Measurements from ENCODE around the gene SVOP.

The SVOP gene

DNA sequence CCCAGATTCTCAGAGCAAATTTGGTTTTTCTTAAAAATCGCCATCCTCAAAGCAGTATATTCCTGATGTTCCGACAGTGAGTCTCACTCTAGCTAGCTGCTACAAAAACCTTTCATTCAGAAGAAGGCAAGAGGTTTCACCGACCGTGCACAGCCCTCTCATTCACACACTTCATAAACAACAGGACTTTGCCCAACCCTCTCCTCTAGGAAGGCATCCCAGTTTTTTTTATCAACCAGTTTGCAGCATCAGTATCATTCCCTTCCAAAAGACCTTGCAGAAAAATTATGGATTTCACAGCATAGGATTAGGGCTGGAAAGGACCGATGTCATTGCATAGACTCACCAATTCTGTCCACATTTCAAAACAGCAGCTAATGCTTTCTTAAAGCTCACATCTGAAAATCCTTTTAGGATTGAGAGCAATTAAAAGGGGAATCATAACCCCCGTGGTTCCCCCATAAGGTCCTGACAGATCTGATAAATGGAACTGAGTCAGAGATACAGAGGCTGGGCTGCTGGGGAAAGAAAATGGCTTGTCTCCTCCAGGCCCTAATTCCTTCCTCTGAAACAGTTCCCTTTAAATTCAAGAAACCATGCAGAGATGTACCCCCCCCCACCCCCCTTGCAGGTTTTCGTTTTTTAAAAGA is 597 bp downstream of the SVOP start:
- peaks cover 12% of the 10 kb centered on the region for H3K27me3 Mint-ChIP-seq (ENCODE audit: low read depth, poor library complexity)
- H3K9me3 Mint-ChIP-seq = no peaks in the 10 kb centered on the region
- TF ChIP-seq, protein P1, sequence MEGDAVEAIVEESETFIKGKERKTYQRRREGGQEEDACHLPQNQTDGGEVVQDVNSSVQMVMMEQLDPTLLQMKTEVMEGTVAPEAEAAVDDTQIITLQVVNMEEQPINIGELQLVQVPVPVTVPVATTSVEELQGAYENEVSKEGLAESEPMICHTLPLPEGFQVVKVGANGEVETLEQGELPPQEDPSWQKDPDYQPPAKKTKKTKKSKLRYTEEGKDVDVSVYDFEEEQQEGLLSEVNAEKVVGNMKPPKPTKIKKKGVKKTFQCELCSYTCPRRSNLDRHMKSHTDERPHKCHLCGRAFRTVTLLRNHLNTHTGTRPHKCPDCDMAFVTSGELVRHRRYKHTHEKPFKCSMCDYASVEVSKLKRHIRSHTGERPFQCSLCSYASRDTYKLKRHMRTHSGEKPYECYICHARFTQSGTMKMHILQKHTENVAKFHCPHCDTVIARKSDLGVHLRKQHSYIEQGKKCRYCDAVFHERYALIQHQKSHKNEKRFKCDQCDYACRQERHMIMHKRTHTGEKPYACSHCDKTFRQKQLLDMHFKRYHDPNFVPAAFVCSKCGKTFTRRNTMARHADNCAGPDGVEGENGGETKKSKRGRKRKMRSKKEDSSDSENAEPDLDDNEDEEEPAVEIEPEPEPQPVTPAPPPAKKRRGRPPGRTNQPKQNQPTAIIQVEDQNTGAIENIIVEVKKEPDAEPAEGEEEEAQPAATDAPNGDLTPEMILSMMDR (IDR thresholded peaks at IDR 0.05) = no peak
- no peaks in the 10 kb centered on the region for H3K36me3 Mint-ChIP-seq (ENCODE audit: low read depth)
- H3K4me1 Mint-ChIP-seq = no peaks in the 10 kb centered on the region
- H3K27ac Mint-ChIP-seq = no peak overlapping the region
- H3K4me3 Mint-ChIP-seq = no peak overlapping the region
- DNase-seq = no peak

DNA sequence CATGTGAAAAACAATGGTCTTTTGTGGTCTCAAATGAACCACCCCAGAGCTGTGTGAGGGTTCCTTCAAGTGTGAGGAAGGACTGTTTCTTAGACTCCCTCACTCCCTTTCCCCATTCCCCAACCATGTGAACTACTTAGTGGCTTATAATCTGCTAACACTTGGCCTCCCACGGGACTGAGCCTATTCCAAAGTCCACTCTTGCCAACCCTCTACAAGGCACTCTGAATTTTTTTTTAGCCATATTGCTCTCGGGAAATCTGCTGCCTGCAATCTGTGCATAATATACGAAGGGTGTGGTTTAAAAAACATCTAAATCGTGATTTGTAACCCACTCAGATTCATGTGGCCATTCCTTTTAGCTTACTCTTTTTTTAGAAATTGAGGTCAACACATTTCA is 2.6 kb downstream of the SVOP start:
- peaks cover 4% of the 10 kb centered on the region for H3K4me1 Mint-ChIP-seq
- no peak overlapping the region for H3K4me3 Mint-ChIP-seq
- no peaks in the 10 kb centered on the region for H3K9me3 Mint-ChIP-seq
- peaks cover 18% of the 10 kb centered on the region for H3K27me3 Mint-ChIP-seq (ENCODE audit: low read depth, poor library complexity)
- H3K36me3 Mint-ChIP-seq (ENCODE audit: low read depth) = no peaks in the 10 kb centered on the region
- TF ChIP-seq, protein P1 (IDR thresholded peaks at IDR 0.05) = no peak
- DNase-seq = no peak
- H3K27ac Mint-ChIP-seq = no peak overlapping the region

DNA sequence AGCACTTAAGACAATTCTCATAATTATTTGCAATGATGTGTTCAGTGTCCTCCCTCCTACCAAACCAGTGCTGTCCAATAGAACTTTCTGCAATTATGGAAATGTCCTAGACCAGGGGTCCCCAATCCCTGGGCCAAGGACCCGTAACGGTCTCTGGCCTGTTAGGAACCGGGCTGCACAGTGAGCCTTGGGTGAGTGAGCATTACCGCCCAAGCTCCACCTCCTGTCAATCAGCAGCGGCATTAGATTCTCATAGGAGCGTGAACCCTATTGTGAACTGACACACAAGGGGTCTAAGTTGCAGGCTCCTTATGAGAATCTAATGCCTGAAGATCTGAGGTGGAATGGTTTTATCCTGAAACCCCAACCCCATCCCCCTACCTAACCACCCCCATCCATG is 3.9 kb downstream of the SVOP start:
- Mint-ChIP-seq H3K36me3 (ENCODE audit: low read depth) (no peaks in the 10 kb centered on the region), H3K9me3 (no peaks in the 10 kb centered on the region), H3K4me1 (peaks cover 4% of the 10 kb centered on the region), H3K27me3 (ENCODE audit: low read depth, poor library complexity) (peaks cover 25% of the 10 kb centered on the region), H3K4me3 (no peak overlapping the region), H3K27ac (no peak overlapping the region)
- TF ChIP-seq, protein P1 (IDR thresholded peaks at IDR 0.05) = no peak
- no peak for DNase-seq

DNA sequence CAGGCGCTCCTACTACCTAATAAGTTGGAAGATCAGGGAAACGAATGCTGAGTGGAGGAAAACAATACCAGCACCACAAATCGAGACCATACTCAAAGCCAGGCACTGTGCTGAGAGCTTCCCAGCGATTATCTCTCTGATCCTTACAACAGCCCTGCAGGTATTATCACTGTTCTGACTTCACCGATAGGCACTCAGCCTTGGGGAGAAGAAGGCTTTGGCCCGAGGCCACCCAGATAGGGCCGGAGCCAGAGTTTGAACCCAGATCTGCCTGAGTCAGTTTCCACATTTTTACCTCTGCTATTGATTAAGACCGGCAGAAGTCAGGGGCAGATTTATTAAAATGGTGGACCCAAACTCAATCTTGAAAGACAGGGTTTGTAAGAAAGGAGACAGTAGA is 4.9 kb downstream of the SVOP start:
- H3K9me3 Mint-ChIP-seq = no peaks in the 10 kb centered on the region
- no peak overlapping the region for H3K4me3 Mint-ChIP-seq
- H3K27ac Mint-ChIP-seq = no peak overlapping the region
- DNase-seq = no peak
- peaks cover 4% of the 10 kb centered on the region for H3K4me1 Mint-ChIP-seq
- no peaks in the 10 kb centered on the region for H3K36me3 Mint-ChIP-seq (ENCODE audit: low read depth)
- peaks cover 31% of the 10 kb centered on the region for H3K27me3 Mint-ChIP-seq (ENCODE audit: low read depth, poor library complexity)
- TF ChIP-seq, protein P1 (IDR thresholded peaks at IDR 0.05) = no peak

DNA sequence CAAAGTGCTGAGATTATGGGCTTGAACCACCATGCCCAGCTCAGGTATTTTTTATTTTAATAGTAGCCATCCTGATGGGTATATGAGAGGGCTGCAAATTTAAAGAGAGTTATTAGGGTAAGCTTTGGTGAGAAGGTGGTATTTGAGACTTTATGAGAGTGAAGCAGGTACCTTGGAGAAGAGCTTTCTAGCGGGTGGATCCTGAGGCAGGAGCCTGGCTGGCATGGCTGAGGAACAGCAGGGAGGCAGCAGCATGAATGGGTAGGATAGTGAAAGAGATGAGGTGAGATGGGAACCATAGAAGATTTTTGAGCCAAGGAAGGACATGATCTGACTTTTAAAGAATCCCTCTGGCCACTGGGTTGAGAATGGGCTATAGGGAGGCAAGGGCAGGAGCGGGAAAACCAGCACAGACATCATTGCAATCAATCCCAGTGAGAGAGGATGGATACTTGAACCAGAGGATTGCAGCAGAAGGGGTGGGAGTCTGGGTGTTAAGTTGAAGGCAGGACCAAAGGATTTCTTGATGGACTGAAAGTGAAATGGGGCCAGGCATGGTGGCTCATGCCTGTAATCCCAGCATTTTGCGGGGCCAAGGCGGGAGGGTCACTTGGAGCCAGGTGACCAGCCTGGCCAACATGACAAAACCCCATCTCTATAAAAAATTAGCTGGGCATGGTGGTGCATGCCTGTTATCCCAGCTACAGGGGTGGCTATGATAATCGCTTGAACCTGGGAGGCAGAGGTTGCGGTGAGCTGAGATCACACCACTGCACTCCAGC is 5.7 kb downstream of the SVOP start:
- TF ChIP-seq, protein P1 (IDR thresholded peaks at IDR 0.05) = no peak
- Mint-ChIP-seq H3K27ac (no peak overlapping the region), H3K36me3 (ENCODE audit: low read depth) (no peaks in the 10 kb centered on the region), H3K27me3 (ENCODE audit: low read depth, poor library complexity) (peaks cover 36% of the 10 kb centered on the region), H3K9me3 (no peaks in the 10 kb centered on the region), H3K4me3 (no peak overlapping the region), H3K4me1 (peaks cover 4% of the 10 kb centered on the region)
- DNase-seq = no peak

Data from nephron progenitor cell (in vitro differentiated cells).